HepG2 (cell line): ENCODE results near the gene TIMM10. TPM values are rescaled to one million over a fixed set of nuclear protein-coding genes. Genes with fewer than 3 reads are reported as not detected.

Experiments
- ADNP ChIP-seq: sonication (generic); formaldehyde crosslinking; IDR thresholded peaks from 2 replicates; pipeline ENCODE4 v1.4.0; 2020; ENCODE audit warnings: missing genetic modification reagents
- CHD2 ChIP-seq: IDR thresholded peaks from 2 replicates; pipeline ENCODE4 v1.6.1; 2011; ENCODE audit warnings: low read depth, low read length, improper control_type of control experiment
- FIP1L1 ChIP-seq: fragments of 200-400 bp; formaldehyde crosslinking; IDR thresholded peaks from 2 replicates; pipeline ENCODE4 v1.6.1; 2018; ENCODE audit warnings: low read depth, mild to moderate bottlenecking, low read length, moderate library complexity, borderline replicate concordance; ENCODE audit not compliant: insufficient read depth
- FOXA3 ChIP-seq: IDR thresholded peaks from 2 replicates; pipeline ENCODE4 v1.6.1; 2016; ENCODE audit warnings: missing genetic modification reagents, missing compliant biosample characterization
- HNF4A ChIP-seq: sonication (generic); formaldehyde crosslinking; IDR thresholded peaks from 2 replicates; pipeline ENCODE4 v1.4.0; 2020; ENCODE audit warnings: missing genetic modification reagents
- JARID2 ChIP-seq: sonication (generic); formaldehyde crosslinking; IDR thresholded peaks from 2 replicates; pipeline ENCODE4 v1.8.1; 2023; ENCODE audit warnings: missing genetic modification reagents, inconsistent platforms; ENCODE audit not compliant: insufficient replicate concordance
- KLF11 ChIP-seq: IDR thresholded peaks from 2 replicates; pipeline ENCODE4 v1.6.1; 2016; ENCODE audit warnings: missing compliant biosample characterization
- NFKB2 ChIP-seq: sonication (generic); formaldehyde crosslinking; IDR thresholded peaks from 2 replicates; pipeline ENCODE4 v1.4.0; 2020; ENCODE audit warnings: missing genetic modification reagents, borderline replicate concordance
- NR3C1 ChIP-seq: sonication (generic); formaldehyde crosslinking; IDR thresholded peaks from 2 replicates; pipeline ENCODE4 v1.4.0; 2020; ENCODE audit warnings: missing genetic modification reagents
- PAX8 ChIP-seq: sonication (generic); formaldehyde crosslinking; IDR thresholded peaks from 2 replicates; pipeline ENCODE4 v1.8.0; 2022; ENCODE audit warnings: mild to moderate bottlenecking, missing genetic modification reagents, borderline replicate concordance
- RXRA ChIP-seq: sonication (generic); formaldehyde crosslinking; IDR thresholded peaks from 2 replicates; pipeline ENCODE4 v1.5.1; 2020; ENCODE audit warnings: missing genetic modification reagents
- SIX4 ChIP-seq: sonication (generic); formaldehyde crosslinking; IDR thresholded peaks from 2 replicates; pipeline ENCODE4 v1.4.0; 2020; ENCODE audit warnings: missing genetic modification reagents
- STAT5B ChIP-seq: sonication (generic); formaldehyde crosslinking; IDR thresholded peaks from 2 replicates; pipeline ENCODE4 v1.4.0; 2020; ENCODE audit warnings: missing genetic modification reagents
- ZNF207 ChIP-seq: fragments of 450-650 bp; IDR thresholded peaks from 2 replicates; pipeline ENCODE4 v1.6.1; 2016; ENCODE audit warnings: antibody characterized with exemption, borderline replicate concordance
- ZNF282 ChIP-seq: fragments of 450-650 bp; IDR thresholded peaks from 2 replicates; pipeline ENCODE4 v1.6.1; 2018; ENCODE audit not compliant: partially characterized antibody
- ZNF850 ChIP-seq: sonication (generic); formaldehyde crosslinking; conservative IDR thresholded peaks from 2 replicates; pipeline ENCODE4 v1.9.0; 2021; ENCODE audit warnings: mild to moderate bottlenecking, missing genetic modification reagents
- ZNF879 ChIP-seq: sonication (generic); formaldehyde crosslinking; IDR thresholded peaks from 2 replicates; pipeline ENCODE4 v1.8.1; 2023; ENCODE audit warnings: missing genetic modification reagents
- polyA plus RNA-seq, 8 experiments: library from polyadenylated mRNA; depleted of rRNA in 3 of 8; stranded (reverse) in 7 of 8; unstranded in 1 of 8; fragments of >200 nt; fragmentation: Illumina TruSeq in 4 of 8; extraction: Trizol in 4 of 8; gene quantifications; 2 replicates each; pipeline versions ENCODE4 v1.2.1 to v1.2.3, GENCODE V29; 2011 to 2016; ENCODE audit warnings: low read depth in 4 of 8, missing spikeins in 1 of 8, mixed read lengths in 1 of 8; ENCODE audit not compliant: insufficient read depth in 1 of 8
- total RNA-seq, 5 experiments: library from RNA; depleted of rRNA; stranded (reverse); fragments of >200 nt; fragmentation: Illumina TruSeq; extraction: Trizol; gene quantifications; 2 replicates each; pipeline ENCODE4 v1.2.3, GENCODE V29; 2016; ENCODE audit warnings: low read depth in 1 of 5
- TF ChIP-seq, protein P1 (sequence below): sonication (generic); formaldehyde crosslinking; IDR thresholded peaks from 2 replicates; pipeline ENCODE4 v1.4.0; 2020; ENCODE audit warnings: missing genetic modification reagents
- TF ChIP-seq, protein P2 (sequence below): sonication (generic); formaldehyde crosslinking; IDR thresholded peaks from 2 replicates; pipeline ENCODE4 v1.4.0; 2020; ENCODE audit warnings: missing genetic modification reagents
- TF ChIP-seq, protein P3 (sequence below): sonication (generic); formaldehyde crosslinking; IDR thresholded peaks from 2 replicates; pipeline ENCODE4 v1.4.0; 2020; ENCODE audit warnings: mild to moderate bottlenecking, low read depth, missing genetic modification reagents
- TF ChIP-seq, protein P4 (sequence below): sonication (generic); formaldehyde crosslinking; IDR thresholded peaks from 2 replicates; pipeline ENCODE4 v1.8.1; 2022; ENCODE audit warnings: mild to moderate bottlenecking, missing genetic modification reagents
- TF ChIP-seq, protein P5 (sequence below): sonication (generic); formaldehyde crosslinking; IDR thresholded peaks from 2 replicates; pipeline ENCODE4 v1.9.0; 2022; ENCODE audit warnings: low read depth, missing genetic modification reagents

The TIMM10 gene
- total and polyA plus RNA-seq, 2 of the 13 experiments (the other 11 are each of a cell fraction or from before 2014, with no cell fraction given) = 67.8 to 82.2 TPM

DNA sequence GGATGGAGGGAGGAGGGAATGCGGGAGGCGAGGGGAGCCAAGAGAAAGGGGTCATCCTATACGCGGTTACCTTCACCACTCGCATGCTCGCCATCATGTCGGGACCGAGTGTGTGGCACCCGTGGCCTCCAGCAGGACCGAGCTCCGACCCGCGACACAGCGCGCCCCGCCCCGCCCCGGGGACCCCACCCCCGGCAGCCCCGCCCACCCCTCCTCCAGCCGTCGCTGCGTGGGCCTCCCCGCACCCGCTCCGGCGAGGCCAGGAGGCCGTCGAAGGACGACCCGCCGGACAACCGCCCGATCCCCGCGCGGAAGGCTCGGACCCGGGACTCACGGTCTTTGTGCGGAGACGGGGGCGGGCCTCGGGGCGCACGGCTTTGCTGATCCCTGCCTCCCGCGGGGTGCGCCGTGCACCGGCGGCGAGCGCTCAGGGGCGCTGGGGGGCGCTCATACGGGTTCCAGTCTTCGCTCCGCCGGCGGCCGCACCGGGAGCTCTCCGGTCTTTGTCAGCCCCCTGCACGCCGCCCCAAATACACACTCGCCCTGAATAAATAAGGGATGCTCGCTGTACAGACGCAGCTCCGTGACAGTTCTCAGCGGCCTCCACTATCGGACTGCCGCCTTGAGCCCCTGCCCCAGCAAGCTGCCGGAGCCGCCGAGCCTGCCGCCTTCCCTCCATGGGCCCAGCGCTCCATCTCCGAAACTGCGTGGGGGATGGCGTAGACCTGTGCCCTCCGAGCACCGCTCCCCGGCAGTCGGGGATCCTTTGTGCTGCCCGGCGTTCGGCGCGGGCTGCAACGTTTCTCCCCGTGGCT is 37.2 kb upstream of the TIMM10 start, which contains the start of gene UBE2L6 (continued):
- TF ChIP-seq, protein P1, sequence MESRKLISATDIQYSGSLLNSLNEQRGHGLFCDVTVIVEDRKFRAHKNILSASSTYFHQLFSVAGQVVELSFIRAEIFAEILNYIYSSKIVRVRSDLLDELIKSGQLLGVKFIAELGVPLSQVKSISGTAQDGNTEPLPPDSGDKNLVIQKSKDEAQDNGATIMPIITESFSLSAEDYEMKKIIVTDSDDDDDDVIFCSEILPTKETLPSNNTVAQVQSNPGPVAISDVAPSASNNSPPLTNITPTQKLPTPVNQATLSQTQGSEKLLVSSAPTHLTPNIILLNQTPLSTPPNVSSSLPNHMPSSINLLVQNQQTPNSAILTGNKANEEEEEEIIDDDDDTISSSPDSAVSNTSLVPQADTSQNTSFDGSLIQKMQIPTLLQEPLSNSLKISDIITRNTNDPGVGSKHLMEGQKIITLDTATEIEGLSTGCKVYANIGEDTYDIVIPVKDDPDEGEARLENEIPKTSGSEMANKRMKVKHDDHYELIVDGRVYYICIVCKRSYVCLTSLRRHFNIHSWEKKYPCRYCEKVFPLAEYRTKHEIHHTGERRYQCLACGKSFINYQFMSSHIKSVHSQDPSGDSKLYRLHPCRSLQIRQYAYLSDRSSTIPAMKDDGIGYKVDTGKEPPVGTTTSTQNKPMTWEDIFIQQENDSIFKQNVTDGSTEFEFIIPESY (CRISPR knock-in tag) = no peak
- TF ChIP-seq JARID2 (CRISPR knock-in tag) = no peak
- no peak for TF ChIP-seq NR3C1 (CRISPR knock-in tag)
- no peak for TF ChIP-seq FOXA3 (CRISPR knock-in tag)
- TF ChIP-seq, protein P2, sequence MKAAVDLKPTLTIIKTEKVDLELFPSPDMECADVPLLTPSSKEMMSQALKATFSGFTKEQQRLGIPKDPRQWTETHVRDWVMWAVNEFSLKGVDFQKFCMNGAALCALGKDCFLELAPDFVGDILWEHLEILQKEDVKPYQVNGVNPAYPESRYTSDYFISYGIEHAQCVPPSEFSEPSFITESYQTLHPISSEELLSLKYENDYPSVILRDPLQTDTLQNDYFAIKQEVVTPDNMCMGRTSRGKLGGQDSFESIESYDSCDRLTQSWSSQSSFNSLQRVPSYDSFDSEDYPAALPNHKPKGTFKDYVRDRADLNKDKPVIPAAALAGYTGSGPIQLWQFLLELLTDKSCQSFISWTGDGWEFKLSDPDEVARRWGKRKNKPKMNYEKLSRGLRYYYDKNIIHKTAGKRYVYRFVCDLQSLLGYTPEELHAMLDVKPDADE (CRISPR knock-in tag) = no peak
- TF ChIP-seq ZNF850 = no peak
- no peak for TF ChIP-seq NFKB2 (CRISPR knock-in tag)
- no peak for TF ChIP-seq SIX4 (CRISPR knock-in tag)
- TF ChIP-seq ZNF207 = no peak
- TF ChIP-seq ZNF879 = no peak
- TF ChIP-seq, protein P3, sequence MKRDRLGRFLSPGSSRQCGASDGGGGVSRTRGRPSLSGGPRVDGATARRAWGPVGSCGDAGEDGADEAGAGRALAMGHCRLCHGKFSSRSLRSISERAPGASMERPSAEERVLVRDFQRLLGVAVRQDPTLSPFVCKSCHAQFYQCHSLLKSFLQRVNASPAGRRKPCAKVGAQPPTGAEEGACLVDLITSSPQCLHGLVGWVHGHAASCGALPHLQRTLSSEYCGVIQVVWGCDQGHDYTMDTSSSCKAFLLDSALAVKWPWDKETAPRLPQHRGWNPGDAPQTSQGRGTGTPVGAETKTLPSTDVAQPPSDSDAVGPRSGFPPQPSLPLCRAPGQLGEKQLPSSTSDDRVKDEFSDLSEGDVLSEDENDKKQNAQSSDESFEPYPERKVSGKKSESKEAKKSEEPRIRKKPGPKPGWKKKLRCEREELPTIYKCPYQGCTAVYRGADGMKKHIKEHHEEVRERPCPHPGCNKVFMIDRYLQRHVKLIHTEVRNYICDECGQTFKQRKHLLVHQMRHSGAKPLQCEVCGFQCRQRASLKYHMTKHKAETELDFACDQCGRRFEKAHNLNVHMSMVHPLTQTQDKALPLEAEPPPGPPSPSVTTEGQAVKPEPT (CRISPR knock-in tag) = no peak
- TF ChIP-seq KLF11 (CRISPR knock-in tag) = no peak
- no peak for TF ChIP-seq HNF4A (CRISPR knock-in tag)
- peak; percentile 32; the same call in 1 of the 2 replicates for TF ChIP-seq RXRA
- TF ChIP-seq ZNF282 = no peak
- TF ChIP-seq PAX8 (CRISPR knock-in tag) = no peak
- TF ChIP-seq ADNP (CRISPR knock-in tag) = no peak; the same call in 1 of the 2 replicates
- no peak for TF ChIP-seq STAT5B
- TF ChIP-seq FIP1L1 = no peak
- TF ChIP-seq, protein P4, sequence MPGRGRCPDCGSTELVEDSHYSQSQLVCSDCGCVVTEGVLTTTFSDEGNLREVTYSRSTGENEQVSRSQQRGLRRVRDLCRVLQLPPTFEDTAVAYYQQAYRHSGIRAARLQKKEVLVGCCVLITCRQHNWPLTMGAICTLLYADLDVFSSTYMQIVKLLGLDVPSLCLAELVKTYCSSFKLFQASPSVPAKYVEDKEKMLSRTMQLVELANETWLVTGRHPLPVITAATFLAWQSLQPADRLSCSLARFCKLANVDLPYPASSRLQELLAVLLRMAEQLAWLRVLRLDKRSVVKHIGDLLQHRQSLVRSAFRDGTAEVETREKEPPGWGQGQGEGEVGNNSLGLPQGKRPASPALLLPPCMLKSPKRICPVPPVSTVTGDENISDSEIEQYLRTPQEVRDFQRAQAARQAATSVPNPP (CRISPR knock-in tag) = no peak
- TF ChIP-seq CHD2 = no peak
- TF ChIP-seq, protein P5, sequence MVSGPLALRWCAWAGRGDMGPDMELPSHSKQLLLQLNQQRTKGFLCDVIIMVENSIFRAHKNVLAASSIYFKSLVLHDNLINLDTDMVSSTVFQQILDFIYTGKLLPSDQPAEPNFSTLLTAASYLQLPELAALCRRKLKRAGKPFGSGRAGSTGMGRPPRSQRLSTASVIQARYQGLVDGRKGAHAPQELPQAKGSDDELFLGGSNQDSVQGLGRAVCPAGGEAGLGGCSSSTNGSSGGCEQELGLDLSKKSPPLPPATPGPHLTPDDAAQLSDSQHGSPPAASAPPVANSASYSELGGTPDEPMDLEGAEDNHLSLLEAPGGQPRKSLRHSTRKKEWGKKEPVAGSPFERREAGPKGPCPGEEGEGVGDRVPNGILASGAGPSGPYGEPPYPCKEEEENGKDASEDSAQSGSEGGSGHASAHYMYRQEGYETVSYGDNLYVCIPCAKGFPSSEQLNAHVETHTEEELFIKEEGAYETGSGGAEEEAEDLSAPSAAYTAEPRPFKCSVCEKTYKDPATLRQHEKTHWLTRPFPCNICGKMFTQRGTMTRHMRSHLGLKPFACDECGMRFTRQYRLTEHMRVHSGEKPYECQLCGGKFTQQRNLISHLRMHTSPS = no peak
